ENCODE data around the gene DRC1. TPM values are rescaled to one million over a fixed set of nuclear protein-coding genes. Genes with fewer than 3 reads are reported as not detected.

DRC1 gene
- total RNA-seq, 4 donors from 2014 or later = not detected

GRCh38 chr2:26451700-26452099 is 50.0 kb downstream of the DRC1 start:
- H3K9me3 ChIP-seq = no peaks in the 10 kb centered on the region
- no peak for TF ChIP-seq CTCF (IDR thresholded peaks at IDR 0.05)
- TF ChIP-seq POLR2A (IDR thresholded peaks at IDR 0.05) = no peak
- intact Hi-C loops (cut with DNase I) = no loop called here
- H3K4me1 ChIP-seq = peaks cover 0 to 16% (median 0%) of the 10 kb centered on the region in 3 donors
- DNase-seq = no peak
- H3K27me3 ChIP-seq = no peaks in the 10 kb centered on the region
- 94 to 100% methylated on average over 1 of the region's 1 CpG for WGBS, 2 donors
- H3K36me3 ChIP-seq = no peaks in the 10 kb centered on the region
- H3K27ac ChIP-seq = no peak overlapping the region
- H3K4me3 ChIP-seq = no peak overlapping the region

DNA sequence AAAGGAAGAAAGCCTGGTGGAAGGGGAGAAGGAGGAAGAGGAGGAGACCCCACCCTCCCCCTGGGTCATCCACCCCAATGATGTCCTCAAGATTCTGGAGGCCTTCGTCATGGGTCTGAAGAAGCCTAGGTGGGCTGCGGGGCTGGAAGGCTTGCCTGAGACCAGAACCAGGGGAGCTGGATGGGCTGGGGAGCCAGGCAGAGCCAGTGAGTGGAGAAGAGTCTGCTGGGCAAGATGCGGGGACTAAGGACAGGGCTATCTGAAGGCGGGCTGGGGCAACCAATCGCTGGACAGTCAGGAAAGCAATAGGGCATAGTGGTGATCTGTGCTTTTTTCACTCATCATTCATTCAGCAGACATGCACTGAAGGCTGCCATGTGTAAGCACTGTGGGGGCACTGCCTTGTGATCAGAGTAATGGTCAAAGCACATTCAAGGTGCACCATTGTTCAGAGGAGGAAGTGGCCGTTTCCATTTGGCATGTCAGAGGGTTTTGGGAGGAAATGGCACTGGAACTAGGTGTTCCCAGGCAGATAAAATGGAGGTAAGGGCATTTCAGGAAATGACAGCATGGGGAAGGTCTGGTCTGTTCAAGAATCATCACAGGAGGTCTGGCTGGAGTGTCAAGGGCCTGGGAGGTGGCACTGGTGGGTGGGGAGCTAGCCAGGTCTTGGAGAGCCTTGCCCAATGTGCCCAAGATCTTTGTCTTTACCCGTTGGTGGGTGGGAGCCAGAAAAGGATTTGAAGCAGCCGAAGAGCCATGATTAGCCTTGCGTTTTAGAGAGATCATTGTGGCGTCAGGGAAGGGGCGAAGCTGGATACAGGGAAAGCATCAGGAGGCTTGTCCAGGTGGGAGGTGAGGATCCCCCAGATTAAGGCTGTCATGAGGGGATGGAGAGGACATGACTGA is 52.0 kb downstream of the DRC1 start:
- TF ChIP-seq POLR2A (IDR thresholded peaks at IDR 0.05) (no peak), CTCF (IDR thresholded peaks at IDR 0.05) (no peak)
- Histone ChIP-seq H3K27ac (peak overlapping the region in 1 of 4 donors; percentile 16), H3K4me3 (no peak overlapping the region), H3K4me1 (peaks cover 0 to 20% (median 0%) of the 10 kb centered on the region in 3 donors), H3K36me3 (no peaks in the 10 kb centered on the region), H3K9me3 (no peaks in the 10 kb centered on the region), H3K27me3 (no peaks in the 10 kb centered on the region)
- no peak for DNase-seq
- 82 to 83% methylated on average over 11 of the region's 11 CpGs for WGBS, 2 donors
- intact Hi-C loops (cut with DNase I) = no loop called here

- no peak for DNase-seq
- no peaks in the 10 kb centered on the region for H3K9me3 ChIP-seq
- peaks cover 0 to 20% (median 0%) of the 10 kb centered on the region in 3 donors for H3K4me1 ChIP-seq
- intact Hi-C loops (cut with DNase I) = no loop called here
- WGBS, 2 donors = 85% methylated on average over 4 of the region's 10 CpGs; no CpG with 5 or more reads in 1 of the 2 donors
- no peak overlapping the region for H3K27ac ChIP-seq
- no peak overlapping the region for H3K4me3 ChIP-seq
- H3K27me3 ChIP-seq = no peaks in the 10 kb centered on the region
- no peaks in the 10 kb centered on the region for H3K36me3 ChIP-seq
- TF ChIP-seq POLR2A (IDR thresholded peaks at IDR 0.05) (no peak), CTCF (IDR thresholded peaks at IDR 0.05) (no peak)
These were observed 52.9 kb downstream of the DRC1 start for GRCh38 chr2:26454561-26455001.

- Histone ChIP-seq H3K4me1 (peaks cover 0 to 20% (median 0%) of the 10 kb centered on the region in 3 donors), H3K9me3 (no peaks in the 10 kb centered on the region), H3K27me3 (no peaks in the 10 kb centered on the region), H3K27ac (no peak overlapping the region), H3K36me3 (no peaks in the 10 kb centered on the region), H3K4me3 (no peak overlapping the region)
- 69 to 75% methylated on average over 5 to 7 of the region's 11 CpGs for WGBS, 2 donors
- TF ChIP-seq POLR2A (IDR thresholded peaks at IDR 0.05) = no peak
- no peak for TF ChIP-seq CTCF (IDR thresholded peaks at IDR 0.05)
- intact Hi-C loops (cut with DNase I) = no loop called here
- no peak for DNase-seq
These were observed 53.4 kb downstream of the DRC1 start for GRCh38 chr2:26455037-26455669.

Measured in esophagus squamous epithelium (tissue), 5 donors.